Liver (tissue), 9 donors: ENCODE results near the gene FAM136A. TPM values are rescaled to one million over a fixed set of nuclear protein-coding genes. Genes with fewer than 3 reads are reported as not detected.

ENCODE experiments used
- DNase-seq: peaks from one replicate; pipeline ENCODE4 v3.0.0-alpha.2; 2017; ENCODE audit warnings: low spot score
- H3K27ac ChIP-seq, 2 donors: one replicate each; pipeline ENCODE4 v1.7.0; 2013; ENCODE audit warnings: inconsistent platforms in 2 of 2, low read length in 2 of 2, control low read depth in 1 of 2, low read depth in 1 of 2, mild to moderate bottlenecking in 1 of 2
- H3K27me3 ChIP-seq, 4 donors: one replicate each; pipeline versions ENCODE4 v1.6.1 to v1.7.0; 2013; ENCODE audit warnings: low read length in 3 of 4, inconsistent platforms in 1 of 4, mild to moderate bottlenecking in 1 of 4, moderate library complexity in 1 of 4; ENCODE audit not compliant: control insufficient read depth in 4 of 4, insufficient read depth in 4 of 4
- H3K36me3 ChIP-seq, 4 donors: one replicate each; pipeline versions ENCODE4 v1.6.1 to v1.7.0; 2013; ENCODE audit warnings: low read length in 3 of 4, mild to moderate bottlenecking in 3 of 4, low read depth in 1 of 4, moderate library complexity in 1 of 4; ENCODE audit not compliant: control insufficient read depth in 4 of 4, insufficient read depth in 3 of 4
- H3K4me1 ChIP-seq, 4 donors: one replicate each; pipeline versions ENCODE4 v1.6.1 to v1.7.0; 2013; ENCODE audit warnings: low read length in 3 of 4, mild to moderate bottlenecking in 3 of 4, moderate library complexity in 1 of 4; ENCODE audit not compliant: control insufficient read depth in 4 of 4, insufficient read depth in 4 of 4
- H3K4me3 ChIP-seq, 3 donors: one replicate each; pipeline versions ENCODE4 v1.6.1 to v1.7.0; 2013; ENCODE audit warnings: low read length in 3 of 3, control low read depth in 1 of 3, low read depth in 1 of 3, mild to moderate bottlenecking in 1 of 3
- H3K9ac ChIP-seq, 2 donors: one replicate each; pipeline ENCODE4 v1.7.0; 2013; ENCODE audit warnings: low read length in 2 of 2, mild to moderate bottlenecking in 2 of 2, moderate library complexity in 2 of 2, control low read depth in 1 of 2, low read depth in 1 of 2
- H3K9me3 ChIP-seq, 4 donors: one replicate each; pipeline versions ENCODE4 v1.6.1 to v1.7.0; 2013; ENCODE audit warnings: low read length in 3 of 4; ENCODE audit not compliant: control insufficient read depth in 4 of 4
- EGR1 ChIP-seq, 2 donors: IDR thresholded peaks; 2 replicates each; pipeline ENCODE4 v1.6.1; 2016 to 2018; ENCODE audit warnings: antibody characterized with exemption in 2 of 2, low read depth in 2 of 2
- FOXA1 ChIP-seq: IDR thresholded peaks from 2 replicates; pipeline ENCODE4 v1.6.1; 2016; ENCODE audit warnings: antibody characterized with exemption
- FOXA2 ChIP-seq: IDR thresholded peaks from 2 replicates; pipeline ENCODE4 v1.6.1; 2016; ENCODE audit warnings: antibody characterized with exemption
- GABPA ChIP-seq, 2 donors: IDR thresholded peaks in 1 of 2; conservative IDR thresholded peaks in 1 of 2; 2 replicates each; pipeline ENCODE4 v1.6.1; 2016; ENCODE audit warnings: antibody characterized with exemption in 2 of 2, mild to moderate bottlenecking in 1 of 2, moderate library complexity in 1 of 2
- HNF4A ChIP-seq, 2 donors: conservative IDR thresholded peaks; 2 replicates each; pipeline ENCODE4 v1.6.1; 2016; ENCODE audit warnings: antibody characterized with exemption in 2 of 2, mild to moderate bottlenecking in 2 of 2
- HNF4G ChIP-seq: IDR thresholded peaks from 2 replicates; pipeline ENCODE4 v1.6.1; 2016; ENCODE audit warnings: antibody characterized with exemption
- JUND ChIP-seq, 2 donors: IDR thresholded peaks; 2 replicates each; pipeline ENCODE4 v1.6.1; 2016; ENCODE audit warnings: antibody characterized with exemption in 2 of 2
- NR2F2 ChIP-seq: IDR thresholded peaks from 2 replicates; pipeline ENCODE4 v1.6.1; 2016; ENCODE audit warnings: antibody characterized with exemption
- RAD21 ChIP-seq, 2 donors: IDR thresholded peaks; 2 replicates each; pipeline ENCODE4 v1.6.1; 2016; ENCODE audit warnings: antibody characterized with exemption in 2 of 2, mild to moderate bottlenecking in 2 of 2
- RXRA ChIP-seq, 2 donors: IDR thresholded peaks; 2 replicates each; pipeline ENCODE4 v1.6.1; 2017 to 2018; ENCODE audit warnings: antibody characterized with exemption in 2 of 2, mild to moderate bottlenecking in 1 of 2
- TAF1 ChIP-seq: conservative IDR thresholded peaks from 2 replicates; pipeline ENCODE4 v1.6.1; 2016; ENCODE audit warnings: antibody characterized with exemption, mild to moderate bottlenecking
- YY1 ChIP-seq: IDR thresholded peaks from 2 replicates; pipeline ENCODE4 v1.6.1; 2016; ENCODE audit warnings: antibody characterized with exemption, mild to moderate bottlenecking
- WGBS: extraction: QIAGEN DNeasy Blood & Tissue Kit; methylation state at CpG from one replicate; pipeline ENCODE4 v1.1.7; 2013; 5-methylcytosine and 5-hydroxymethylcytosine counted together
- polyA plus RNA-seq, 2 donors: library from polyadenylated mRNA; stranded (reverse) in 1 of 2; unstranded in 1 of 2; fragments of 200-250 nt in 1 of 2; fragments of >200 nt in 1 of 2; fragmentation: Nextera tagmentation in 1 of 2; extraction: Ambion mirVana in 1 of 2; gene quantifications; one replicate each; pipeline versions ENCODE4 v1.2.1 to v1.2.3, GENCODE V29; 2013 to 2015
- total RNA-seq, 2 donors: library from RNA; depleted of rRNA; stranded (reverse); fragments of >200 nt; gene quantifications; one replicate each; pipeline ENCODE4 v1.2.3, GENCODE V29; 2014
- TF ChIP-seq, protein P1 (sequence below): IDR thresholded peaks from 2 replicates; pipeline ENCODE4 v1.6.1; 2016; ENCODE audit warnings: antibody characterized with exemption, mild to moderate bottlenecking
- TF ChIP-seq, protein P2 (sequence below): IDR thresholded peaks from 2 replicates; pipeline ENCODE4 v1.6.1; 2016; ENCODE audit warnings: antibody characterized with exemption
- donor health status: healthy.
- donor health status: healthy.
- donor health status: healthy.
- donor health status: healthy.
- donor health status: healthy.

FAM136A gene
- total and polyA plus RNA-seq, 4 donors = 20.9 to 35.8 (median 24.2) TPM

DNA sequence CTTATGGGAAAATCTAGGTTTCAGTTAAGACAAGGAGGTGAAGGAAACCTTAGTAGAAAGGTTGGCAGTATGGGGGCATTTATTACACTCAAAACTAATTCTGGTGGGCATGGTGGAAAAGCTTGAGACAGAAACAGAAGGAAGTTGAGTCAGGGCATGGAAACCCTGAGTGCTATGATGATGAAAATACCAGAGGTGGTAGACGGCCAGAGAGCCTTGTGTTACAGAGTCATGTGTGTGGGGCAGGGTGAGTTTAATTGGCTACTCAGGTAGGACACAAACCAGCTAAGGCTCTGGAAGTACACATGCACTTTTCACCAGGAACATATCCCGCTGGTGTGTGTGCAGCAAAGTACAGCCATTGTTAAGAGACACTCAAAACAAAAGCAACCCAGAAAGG lies 20.7 kb upstream of the FAM136A start:
- no peaks in the 10 kb centered on the region for H3K36me3 ChIP-seq
- H3K4me3 ChIP-seq = no peak overlapping the region
- H3K4me1 ChIP-seq = no peaks in the 10 kb centered on the region
- no peak for TF ChIP-seq RXRA (IDR thresholded peaks at IDR 0.05)
- TF ChIP-seq, protein P1, sequence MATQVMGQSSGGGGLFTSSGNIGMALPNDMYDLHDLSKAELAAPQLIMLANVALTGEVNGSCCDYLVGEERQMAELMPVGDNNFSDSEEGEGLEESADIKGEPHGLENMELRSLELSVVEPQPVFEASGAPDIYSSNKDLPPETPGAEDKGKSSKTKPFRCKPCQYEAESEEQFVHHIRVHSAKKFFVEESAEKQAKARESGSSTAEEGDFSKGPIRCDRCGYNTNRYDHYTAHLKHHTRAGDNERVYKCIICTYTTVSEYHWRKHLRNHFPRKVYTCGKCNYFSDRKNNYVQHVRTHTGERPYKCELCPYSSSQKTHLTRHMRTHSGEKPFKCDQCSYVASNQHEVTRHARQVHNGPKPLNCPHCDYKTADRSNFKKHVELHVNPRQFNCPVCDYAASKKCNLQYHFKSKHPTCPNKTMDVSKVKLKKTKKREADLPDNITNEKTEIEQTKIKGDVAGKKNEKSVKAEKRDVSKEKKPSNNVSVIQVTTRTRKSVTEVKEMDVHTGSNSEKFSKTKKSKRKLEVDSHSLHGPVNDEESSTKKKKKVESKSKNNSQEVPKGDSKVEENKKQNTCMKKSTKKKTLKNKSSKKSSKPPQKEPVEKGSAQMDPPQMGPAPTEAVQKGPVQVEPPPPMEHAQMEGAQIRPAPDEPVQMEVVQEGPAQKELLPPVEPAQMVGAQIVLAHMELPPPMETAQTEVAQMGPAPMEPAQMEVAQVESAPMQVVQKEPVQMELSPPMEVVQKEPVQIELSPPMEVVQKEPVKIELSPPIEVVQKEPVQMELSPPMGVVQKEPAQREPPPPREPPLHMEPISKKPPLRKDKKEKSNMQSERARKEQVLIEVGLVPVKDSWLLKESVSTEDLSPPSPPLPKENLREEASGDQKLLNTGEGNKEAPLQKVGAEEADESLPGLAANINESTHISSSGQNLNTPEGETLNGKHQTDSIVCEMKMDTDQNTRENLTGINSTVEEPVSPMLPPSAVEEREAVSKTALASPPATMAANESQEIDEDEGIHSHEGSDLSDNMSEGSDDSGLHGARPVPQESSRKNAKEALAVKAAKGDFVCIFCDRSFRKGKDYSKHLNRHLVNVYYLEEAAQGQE = no peak
- TF ChIP-seq JUND (IDR thresholded peaks at IDR 0.05) = no peak
- no peak overlapping the region for H3K9ac ChIP-seq
- no peaks in the 10 kb centered on the region for H3K27me3 ChIP-seq
- 78% methylated on average over 2 of the region's 2 CpGs for WGBS
- no peak overlapping the region for H3K27ac ChIP-seq
- H3K9me3 ChIP-seq = no peaks in the 10 kb centered on the region
- no peak for DNase-seq

DNA sequence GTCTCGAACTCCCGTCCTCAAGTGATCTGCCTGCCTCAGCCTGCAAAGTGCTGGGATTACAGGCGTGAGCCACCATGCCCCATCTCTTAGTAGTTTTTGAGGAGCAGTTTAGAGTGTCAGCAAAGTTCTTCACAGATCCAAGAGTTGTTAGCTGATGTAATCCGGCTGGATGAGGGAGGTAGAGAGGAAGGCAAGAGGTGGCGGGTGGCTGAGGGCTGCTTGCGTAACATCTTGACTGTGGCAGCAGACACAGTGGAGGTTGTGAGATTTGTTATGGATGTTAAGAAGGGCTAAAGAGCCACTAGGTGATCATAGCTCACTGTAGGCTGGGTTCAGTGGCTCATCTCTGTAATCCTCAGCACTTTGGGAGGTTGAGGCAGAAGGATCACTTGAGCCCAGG lies 19.5 kb upstream of the FAM136A start:
- TF ChIP-seq YY1 (no peak), RXRA (IDR thresholded peaks at IDR 0.05) (no peak), FOXA2 (no peak), NR2F2 (no peak), RAD21 (IDR thresholded peaks at IDR 0.05) (no peak), HNF4A (conservative IDR thresholded peaks at IDR 0.05) (no peak), HNF4G (no peak), TAF1 (no peak), FOXA1 (no peak), EGR1 (IDR thresholded peaks at IDR 0.05; ENCODE audit: low read depth in 2 of 2) (no peak), JUND (IDR thresholded peaks at IDR 0.05) (no peak), GABPA (IDR thresholded peaks at IDR 0.05 in 1 of 2, conservative IDR thresholded peaks at IDR 0.05 in 1 of 2) (no peak)
- TF ChIP-seq, protein P1 = no peak
- TF ChIP-seq, protein P2, sequence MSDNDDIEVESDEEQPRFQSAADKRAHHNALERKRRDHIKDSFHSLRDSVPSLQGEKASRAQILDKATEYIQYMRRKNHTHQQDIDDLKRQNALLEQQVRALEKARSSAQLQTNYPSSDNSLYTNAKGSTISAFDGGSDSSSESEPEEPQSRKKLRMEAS = no peak
- H3K9ac ChIP-seq = no peak overlapping the region
- no peaks in the 10 kb centered on the region for H3K36me3 ChIP-seq
- H3K27me3 ChIP-seq = no peaks in the 10 kb centered on the region
- H3K27ac ChIP-seq = no peak overlapping the region
- H3K4me1 ChIP-seq = no peaks in the 10 kb centered on the region
- 80% methylated on average over 6 of the region's 6 CpGs for WGBS
- no peak for DNase-seq
- no peak overlapping the region for H3K4me3 ChIP-seq
- no peaks in the 10 kb centered on the region for H3K9me3 ChIP-seq
